HepG2 (cell line): ENCODE measurements around the gene VWA3A.
"Not testable (repeated sequence)": the region's sequence is repeated elsewhere in the genome, so short reads cannot be mapped to it uniquely, and the experiment has no call there.

ENCODE experiments used
- CHD4 ChIP-seq: fragments of 200-600 bp; sonication (generic); IDR thresholded peaks from 2 replicates; pipeline ENCODE4 v1.7.0; 2017; ENCODE audit warnings: mild to moderate bottlenecking, low read length, borderline replicate concordance
- MIXL1 ChIP-seq: IDR thresholded peaks from 2 replicates; pipeline ENCODE4 v1.6.1; 2016
- ZKSCAN1 ChIP-seq: fragments of 150-350 bp; IDR thresholded peaks from 2 replicates; pipeline ENCODE4 v1.6.1; 2014; ENCODE audit warnings: low read length
- ZNF253 ChIP-seq: sonication (generic); formaldehyde crosslinking; IDR thresholded peaks from 2 replicates; pipeline ENCODE4 v1.8.0; 2022; ENCODE audit warnings: mild to moderate bottlenecking, missing genetic modification reagents, borderline replicate concordance
- ZNF274 ChIP-seq: sonication (generic); formaldehyde crosslinking; IDR thresholded peaks from 2 replicates; pipeline ENCODE4 v1.5.1; 2020; ENCODE audit warnings: mild to moderate bottlenecking, missing genetic modification reagents
- ZNF773 ChIP-seq: sonication (generic); formaldehyde crosslinking; IDR thresholded peaks from 2 replicates; pipeline ENCODE4 v1.4.0; 2020; ENCODE audit warnings: missing genetic modification reagents, borderline replicate concordance

GRCh38 chr16:22153078-22153477 is 60.7 kb downstream of the VWA3A start:
- not testable (repeated sequence) for TF ChIP-seq MIXL1 (CRISPR knock-in tag); ZNF253 (CRISPR knock-in tag); ZNF773 (CRISPR knock-in tag); ZNF274 (CRISPR knock-in tag); CHD4; ZKSCAN1
